OCI-M2 (cell line): Measurements from ENCODE around the gene PTRHD1.
"Not testable (repeated sequence)": the region's sequence is repeated elsewhere in the genome, so short reads cannot be mapped to it uniquely, and the experiment has no call there.

Experiments used
- DNase-seq: peaks from one replicate; lab custom pipeline; 2025; ENCODE audit not compliant: unreplicated experiment; lab: John Stamatoyannopoulos, UW

Gene PTRHD1

DNA sequence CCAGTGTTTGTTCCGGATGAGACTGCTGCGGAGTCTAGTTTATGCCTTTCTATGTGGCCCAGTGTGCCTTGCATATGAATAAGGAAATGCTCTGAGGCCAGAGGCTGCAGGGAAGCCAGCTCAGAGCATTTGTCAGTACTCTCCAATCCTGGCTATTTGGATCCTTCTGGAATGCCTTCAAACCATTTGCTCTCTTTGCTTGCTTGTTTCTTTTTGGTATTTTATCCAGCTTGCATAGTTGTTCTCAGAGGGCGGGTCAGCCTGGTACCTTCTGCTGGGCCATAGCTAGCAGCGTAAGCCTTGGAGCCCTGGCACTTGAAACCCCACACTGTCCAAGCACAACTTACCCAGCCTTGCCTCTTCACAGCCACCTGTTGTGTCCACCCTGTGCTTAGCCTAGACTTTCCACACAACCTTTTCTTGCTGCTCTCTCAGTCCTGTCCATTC is 20.5 kb upstream of the PTRHD1 start:
- no peak for DNase-seq

DNA sequence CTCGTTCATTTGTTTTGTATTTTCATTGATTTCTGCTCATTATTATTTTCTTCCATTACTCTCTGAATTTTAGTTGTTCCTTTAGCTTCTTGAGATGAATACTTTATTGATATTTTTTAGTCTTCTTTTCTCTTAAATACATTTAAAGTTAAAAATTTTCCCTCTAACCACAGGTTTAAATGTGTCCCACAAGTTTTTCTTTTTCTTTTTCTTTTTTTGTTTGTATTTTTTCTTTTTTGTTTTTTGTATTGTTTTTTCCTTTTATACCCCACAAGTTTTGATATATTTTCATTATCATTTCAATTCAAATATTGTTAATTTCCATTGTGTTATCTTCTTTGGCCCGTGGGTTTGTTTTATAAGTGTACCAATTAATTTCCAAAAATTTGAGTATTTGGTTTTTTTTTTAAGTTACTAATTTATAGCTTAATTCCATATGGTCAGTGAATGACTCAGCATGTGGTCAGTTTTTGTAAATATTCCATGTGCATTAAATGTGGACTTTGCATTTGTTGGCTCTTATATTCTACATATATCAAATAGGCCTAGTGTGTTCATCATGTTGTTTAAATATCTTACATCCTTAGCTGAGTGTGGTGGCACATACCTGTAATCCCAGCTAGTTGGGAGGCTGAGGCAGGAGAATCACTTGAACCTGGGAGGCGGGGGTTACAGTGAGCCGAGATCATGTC is 16.3 kb upstream of the PTRHD1 start:
- DNase-seq = no peak

DNA sequence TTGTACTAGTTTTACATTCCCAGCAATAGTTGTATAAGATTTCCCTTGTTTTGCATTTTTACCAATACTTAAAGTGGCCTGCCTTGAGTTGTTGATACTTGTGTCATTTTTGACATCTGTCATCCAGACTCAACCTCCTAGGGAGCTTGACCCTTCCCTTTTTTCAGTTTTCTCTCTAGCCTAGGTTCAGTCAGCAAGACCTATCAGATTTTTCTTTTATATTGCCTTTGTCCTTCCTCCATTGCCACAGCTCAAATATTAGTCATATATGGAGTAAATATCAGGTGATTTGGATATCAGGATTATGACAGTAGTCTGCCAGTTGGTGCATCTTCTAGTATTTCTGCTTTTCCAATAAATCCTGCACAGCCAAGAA is 13.5 kb upstream of the PTRHD1 start:
- no peak for DNase-seq

DNA sequence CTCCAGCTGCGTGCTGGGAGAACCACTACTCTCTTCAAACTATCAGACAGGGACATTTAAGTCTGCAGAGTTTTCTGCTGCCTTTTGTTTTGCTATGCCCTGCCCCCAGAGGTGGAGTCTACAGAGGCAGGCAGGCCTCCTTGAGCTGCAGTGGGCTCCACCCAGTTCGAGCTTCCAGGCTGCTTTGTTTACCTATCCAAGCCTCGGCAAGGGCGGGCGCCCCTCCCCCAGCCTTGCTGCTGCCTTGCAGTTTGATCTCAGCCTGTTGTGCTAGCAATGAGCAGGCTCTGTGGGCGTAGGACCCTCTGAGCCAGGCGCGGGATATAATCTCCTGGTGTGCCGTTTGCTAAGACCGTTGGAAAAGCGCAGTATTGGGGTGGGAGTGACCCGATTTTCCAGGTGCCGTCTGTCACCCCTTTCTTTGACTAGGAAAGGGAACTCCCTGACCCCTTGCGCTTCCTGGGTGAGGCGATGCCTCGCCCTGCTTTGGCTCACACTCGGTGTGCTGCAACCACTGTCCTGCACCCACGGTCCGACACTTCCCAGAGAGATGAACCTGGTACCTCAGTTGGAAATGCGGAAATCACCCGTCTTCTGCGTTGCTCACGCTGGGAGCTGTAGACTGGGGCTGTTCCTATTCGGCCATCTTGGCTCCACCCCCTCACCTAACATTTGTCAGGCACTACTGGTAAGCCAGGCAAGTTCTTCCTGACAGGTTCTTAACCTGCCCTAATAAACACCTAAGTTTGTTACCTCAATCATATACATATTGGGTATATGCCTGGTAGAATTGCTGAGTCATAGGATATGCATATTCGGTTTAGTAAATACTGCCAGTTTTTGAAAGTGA is 12.8 kb upstream of the PTRHD1 start:
- DNase-seq = not testable (repeated sequence)

DNA sequence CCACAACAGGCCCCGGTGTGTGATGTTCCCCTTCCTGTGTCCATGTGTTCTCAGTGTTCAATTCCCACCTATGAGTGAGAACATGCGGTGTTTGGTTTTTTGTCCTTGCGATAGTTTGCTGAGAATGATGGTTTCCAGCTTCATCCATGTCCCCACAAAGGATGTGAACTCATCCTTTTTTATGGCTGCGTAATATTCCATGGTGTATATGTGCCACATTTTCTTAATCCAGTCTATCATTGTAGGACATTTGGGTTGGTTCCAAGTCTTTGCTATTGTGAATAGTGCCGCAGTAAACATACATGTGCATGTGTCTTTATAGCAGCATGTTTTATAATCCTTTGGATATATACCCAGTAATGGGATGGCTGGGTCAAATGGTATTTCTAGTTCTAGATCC is 7.3 kb upstream of the PTRHD1 start:
- DNase-seq = not testable (repeated sequence)

DNA sequence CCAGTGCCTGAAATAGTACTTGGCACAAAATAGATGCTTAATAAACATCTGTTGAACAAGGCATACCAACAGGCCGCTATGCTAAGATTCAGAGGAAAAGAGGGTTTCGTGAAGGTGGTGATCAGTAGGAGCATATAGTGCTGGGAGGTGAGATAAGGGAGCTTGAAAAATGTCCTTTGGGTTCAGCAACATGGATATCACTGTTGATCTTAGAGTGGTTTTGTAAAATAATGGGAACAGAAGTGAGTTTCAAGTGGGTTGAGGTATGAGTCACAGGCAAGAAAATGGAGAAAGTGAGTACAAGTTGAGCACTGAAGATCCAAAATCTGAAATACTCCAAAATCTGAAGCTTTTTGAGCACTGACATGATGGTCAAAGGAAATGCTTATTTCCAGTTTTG is 4.5 kb upstream of the PTRHD1 start:
- DNase-seq = no peak

DNA sequence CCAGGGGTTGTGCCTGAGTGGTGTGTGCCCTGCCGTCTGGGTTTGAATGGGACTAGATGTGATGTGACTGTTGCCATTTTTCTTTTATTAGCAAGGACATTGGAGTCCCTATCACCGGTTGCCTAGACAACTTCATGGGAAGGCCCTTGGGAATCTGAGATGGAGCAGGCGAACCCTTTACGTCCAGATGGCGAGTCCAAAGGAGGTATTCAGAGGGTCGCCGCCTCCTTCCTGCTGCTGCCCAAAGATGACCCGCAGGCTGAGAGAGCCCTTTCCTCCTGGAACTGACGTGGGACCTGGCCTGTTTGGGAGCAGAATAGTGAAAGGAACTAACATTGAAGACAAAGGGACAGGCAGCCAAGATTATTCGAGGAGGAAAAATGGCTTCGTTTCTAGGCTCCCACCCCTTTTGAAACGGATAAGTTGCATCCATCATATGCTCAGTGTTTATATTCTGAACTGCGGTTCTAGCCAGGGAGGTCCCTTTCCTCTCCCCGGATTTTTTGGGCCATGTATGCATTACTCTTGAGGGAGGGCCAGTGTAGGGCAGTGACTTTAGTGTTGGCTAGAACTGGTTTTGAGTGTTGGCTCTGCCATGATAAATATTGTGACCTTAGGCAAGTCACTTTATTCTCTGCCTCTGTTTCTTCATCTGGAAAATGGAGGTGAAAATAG is 707 bp upstream of the PTRHD1 start:
- DNase-seq = no peak

DNA sequence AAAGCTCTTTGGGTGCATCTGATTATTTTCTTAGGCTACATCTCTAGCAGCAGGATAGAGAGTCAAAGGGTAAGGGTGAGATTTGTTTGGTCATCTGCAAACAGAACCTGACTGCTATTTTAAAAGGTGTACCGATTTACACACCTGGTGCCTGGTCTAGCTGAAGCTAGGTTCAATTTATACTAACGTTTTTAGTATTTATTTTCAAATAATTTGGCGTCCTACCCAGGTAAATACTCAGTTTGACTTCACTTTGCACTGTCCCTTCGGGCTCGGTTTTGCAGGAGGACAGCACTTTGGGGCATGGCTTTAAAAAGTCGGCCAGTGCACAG is 683 bp downstream of the PTRHD1 start:
- no peak for DNase-seq

DNA sequence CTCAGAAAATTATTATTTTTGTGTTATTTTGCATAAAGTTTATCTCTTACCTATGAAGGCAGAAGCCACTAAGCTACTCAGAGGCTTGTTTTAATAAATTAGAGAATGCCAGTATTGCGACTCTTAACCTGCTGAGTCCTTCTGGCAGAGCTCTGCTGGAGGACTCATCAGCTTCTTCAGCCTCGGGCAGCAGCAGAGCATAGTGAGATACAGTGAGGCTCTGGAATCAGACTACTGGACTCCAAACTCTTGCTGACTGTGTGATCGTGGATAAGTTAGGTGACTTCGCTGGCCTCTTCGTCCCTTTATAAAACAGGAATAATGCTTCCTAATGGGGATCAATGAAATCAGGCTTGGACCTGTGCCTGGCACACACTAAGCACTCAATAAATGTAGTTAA is 1.7 kb downstream of the PTRHD1 start:
- DNase-seq = no peak

DNA sequence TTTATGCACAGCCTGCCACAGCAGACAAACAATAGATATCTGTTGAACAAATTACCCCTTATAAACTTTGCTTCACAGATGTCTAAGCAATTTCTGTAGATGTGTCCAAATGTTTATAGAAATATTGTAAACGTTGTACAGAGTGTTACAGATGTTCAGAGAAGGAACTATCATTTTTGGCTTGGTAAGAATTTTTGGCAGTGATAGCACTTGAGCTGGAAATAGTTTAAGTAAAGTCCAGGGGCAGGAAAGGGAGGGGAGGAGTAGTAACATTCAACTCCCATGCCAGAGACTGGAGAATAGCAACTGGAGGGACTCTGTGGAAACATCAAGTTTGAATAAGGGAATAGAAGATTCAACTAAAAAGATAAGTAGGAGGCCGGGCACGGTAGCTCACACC is 4.4 kb downstream of the PTRHD1 start:
- DNase-seq = no peak

DNA sequence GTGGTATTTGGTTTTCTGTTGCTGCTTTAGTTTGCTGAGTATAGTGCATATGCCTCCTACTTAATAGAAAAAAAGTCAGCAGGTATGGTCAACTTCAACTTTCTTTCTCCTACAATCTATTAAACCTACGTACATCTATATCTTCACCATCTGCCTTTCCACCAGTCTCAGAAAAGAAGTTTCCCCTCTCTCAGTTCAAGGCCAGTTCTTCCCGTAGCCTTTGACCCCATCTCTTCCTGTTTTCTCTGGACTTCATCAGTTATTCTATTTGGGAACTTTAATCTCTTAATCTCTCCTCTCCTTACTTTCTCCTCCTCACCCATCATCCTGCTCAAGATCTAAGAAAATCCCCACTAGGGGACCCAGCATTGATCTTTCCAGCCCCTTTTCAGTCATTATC is 5.7 kb downstream of the PTRHD1 start:
- no peak for DNase-seq

DNA sequence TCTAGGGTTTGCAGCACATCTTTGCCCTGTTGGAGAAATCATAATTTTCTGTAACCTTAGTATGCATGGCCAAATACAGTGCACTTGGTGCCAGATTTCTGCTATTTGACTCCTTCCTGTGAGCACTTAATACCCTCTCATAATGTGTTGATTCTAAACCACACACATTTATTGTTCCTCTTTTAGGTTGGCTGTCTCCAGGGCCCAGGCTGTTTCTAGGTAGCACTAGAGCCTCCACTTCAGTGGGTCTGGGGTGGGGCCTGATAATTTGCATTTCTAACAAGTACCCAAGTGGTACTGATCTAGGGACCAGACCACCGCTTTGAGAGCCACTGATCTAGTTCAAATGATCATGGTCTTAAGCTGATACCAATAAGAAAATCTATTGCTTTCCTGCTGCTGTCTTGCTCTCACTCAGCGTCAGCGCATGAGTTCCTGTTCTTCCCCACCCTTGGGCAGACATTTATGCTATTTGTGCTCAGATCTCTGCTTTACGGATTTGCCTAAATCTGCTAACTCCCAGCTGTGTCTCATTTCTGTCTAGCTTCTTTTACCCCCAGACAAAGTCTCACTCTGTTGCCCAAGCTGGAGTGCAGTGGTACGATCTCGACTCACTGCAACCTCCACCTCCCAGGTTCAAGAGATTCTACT is 7.4 kb downstream of the PTRHD1 start:
- DNase-seq = no peak

DNA sequence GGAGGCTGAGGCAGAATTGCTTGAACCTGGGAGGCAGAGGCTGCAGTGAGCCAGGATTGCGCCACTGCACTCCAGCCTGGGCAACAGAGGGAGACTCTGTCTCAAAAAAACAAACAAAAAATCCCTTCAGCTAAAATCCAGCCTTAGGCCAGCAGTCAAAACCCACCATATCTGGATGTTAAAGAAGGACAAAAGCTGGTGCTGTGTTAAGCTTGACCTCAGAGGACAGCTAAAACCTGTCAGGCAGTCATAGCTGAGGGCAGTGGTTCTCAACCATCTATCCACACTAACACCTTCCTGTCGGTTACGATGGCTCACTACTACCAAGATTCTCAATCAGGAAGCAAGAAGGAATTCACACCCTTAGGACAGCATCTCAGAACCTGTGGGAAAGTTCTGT is 9.6 kb downstream of the PTRHD1 start:
- DNase-seq = no peak

DNA sequence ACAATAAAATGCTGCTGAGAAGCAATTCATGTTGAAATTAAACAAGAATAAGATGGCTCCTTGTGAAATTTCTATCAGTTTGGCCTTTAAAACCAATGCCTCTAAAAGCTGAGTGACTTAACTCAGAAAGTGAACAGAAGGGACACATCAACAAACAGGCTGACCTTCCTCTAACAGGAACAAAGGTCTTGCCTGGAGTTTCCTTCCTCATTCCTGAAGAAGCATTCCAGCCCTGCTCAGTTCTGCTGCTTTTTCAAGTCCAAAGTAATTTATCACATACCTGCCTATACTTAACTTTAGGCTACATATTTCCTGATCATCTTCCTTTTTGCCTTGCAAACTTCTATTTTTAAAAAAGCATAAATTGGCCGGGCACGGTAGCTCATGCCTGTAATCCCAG is 14.1 kb downstream of the PTRHD1 start:
- DNase-seq = no peak

DNA sequence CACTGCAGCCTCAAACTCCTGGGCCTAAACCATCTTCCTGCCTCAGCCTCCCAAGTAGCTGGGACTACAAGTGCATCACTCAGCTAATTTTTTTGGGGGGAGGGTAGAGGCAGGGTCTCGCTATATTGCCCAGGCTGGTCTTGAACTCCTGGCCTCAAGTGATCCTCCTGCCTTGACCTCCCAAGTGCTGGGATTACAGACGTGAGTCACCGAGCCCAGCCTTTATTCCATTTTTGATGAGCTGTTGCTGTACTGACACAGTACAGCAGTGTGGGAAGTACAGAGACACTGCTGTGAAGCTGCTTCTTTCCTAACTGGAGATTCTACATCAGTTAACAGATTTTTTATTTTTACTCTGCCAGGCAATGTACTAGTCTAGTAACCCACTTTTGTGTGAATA is 18.8 kb downstream of the PTRHD1 start:
- no peak for DNase-seq

DNA sequence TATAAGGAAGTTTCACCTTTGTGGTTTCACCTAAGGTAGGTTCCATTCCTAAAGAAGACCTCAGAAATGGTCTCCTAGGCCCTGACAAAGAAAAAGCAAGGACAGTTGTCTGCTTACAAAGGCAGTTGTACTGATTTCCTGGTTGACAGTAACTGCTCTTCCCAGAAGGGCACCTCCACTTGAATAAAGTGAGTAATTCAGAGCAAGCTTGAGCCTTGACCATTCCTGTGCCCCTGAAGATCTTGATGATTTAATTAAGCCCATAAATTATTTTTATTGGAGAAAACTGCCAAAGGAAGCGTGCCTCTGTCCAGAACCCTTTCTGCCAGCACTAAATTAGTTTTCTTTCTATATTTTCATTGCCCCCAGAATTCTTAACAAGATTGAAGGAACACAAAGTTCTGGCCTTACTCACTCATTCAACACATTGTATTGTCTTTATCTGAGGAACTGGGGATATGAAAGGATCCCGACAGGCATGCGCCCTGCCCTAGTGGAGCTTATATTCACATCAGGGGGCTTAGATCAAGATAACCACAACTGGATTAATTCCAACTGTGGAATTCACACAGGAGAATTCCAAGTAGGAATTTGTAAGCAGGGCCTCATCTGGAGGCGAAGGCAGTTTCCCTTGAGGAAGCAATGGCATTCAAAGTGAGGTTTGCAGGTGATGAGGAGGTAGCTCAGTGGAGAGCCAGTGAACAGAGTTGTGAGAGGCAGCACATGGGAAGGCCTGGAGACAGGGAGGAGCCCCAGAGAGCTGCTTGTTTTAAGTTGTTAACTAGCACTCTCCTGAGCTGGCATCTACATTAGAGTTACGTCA is 21.2 kb downstream of the PTRHD1 start:
- no peak for DNase-seq

DNA sequence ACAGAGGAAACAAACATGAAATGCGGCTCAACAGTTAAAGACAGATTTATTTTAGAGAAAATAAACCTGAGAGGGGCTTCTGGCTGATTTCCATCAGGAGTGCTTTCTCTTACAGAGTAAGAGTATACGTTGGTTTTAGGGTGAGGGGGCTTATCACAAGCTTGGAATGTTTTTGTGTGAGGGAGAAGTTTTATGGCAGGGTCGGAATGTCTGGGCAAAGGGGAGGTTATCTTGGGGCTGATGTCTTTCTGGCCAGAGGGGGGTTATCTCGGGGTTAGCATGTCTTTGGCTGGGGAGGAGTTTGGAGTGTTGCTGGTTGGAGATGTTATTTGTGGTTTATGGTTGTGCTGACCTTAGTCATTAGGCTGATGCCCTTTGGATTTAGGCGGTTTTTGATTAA is 22.1 kb downstream of the PTRHD1 start:
- no peak for DNase-seq

DNA sequence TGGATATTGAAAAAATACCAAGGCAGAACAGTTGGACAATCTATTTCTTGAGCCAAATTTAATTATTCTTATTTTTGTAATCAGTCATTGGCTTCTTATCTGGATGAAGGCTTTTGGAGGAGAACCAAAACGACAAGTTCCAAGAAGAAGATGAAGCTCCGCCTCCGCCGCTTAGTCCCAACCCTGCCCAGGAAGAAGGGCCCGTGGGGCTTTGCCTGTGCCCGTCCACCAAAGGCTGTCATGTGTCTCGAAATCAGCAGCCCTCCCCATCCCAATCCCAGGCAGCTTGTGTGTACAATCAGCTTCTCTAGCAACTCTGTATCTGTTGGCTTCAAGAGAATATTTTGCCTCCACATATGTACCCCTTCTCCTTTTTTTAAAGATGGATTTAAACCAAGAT is 24.6 kb downstream of the PTRHD1 start:
- DNase-seq = no peak

DNA sequence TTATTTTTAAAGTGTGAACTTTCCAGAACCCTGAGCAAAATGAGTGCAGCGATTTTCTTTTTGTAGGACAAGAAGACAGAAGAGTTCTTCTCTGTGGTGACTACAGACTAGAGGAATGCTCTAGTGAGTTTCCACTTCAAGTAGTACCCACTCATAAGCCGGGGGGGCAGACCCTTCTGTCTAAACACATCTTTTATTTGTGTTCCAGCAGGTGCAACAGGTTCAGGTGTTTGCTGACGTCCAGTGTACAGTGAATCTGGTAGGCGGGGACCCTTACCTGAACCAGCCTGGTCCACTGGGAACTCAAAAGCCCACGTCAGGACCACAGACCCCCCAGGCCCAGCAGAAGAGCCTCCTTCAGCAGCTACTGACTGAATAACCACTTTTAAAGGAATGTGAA is 25.2 kb downstream of the PTRHD1 start:
- DNase-seq = no peak

DNA sequence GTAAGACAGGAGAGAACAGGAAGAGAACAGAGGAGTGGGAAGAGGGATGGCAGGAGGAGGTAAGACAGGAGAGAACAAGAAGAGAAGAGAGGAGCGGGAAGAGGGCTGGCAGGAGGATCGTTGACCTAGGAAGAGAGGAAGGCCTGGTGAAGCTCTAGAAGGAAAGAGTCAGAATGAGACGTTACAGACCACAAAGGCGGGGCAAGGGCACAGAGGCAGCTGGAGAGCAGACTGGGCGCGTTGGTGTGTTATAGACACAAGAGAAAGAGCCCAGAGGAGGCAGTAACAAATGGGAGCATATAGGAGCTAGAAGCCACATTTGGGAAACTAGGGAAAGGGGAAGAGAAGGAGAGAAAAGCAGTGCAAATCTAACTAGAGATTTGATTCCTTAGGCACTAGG is 26.6 kb downstream of the PTRHD1 start:
- DNase-seq = no peak

DNA sequence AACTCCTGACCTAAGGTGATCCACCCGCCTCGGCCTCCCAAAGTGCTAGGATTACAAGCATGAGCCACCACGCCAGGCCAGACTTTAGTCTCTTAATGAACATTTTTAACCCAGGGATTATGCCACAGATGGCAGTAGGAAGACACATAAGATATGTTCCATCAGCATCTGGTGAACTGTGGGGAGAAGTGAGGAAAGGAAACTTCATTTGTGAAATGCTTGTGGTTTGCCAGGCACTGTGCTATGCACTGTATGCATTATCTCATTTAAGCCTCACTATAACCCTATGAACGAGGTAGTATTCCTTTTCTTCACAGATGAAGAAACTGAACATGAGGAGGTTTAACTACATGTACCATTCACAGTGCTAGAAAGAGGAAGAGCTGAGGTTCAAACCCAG is 29.3 kb downstream of the PTRHD1 start:
- DNase-seq = no peak
